ENCODE results near the gene IL19.

GRCh38 chr1:206796116-206796515 is 25.5 kb downstream of the IL19 start:
- TF ChIP-seq CTCF (IDR thresholded peaks at IDR 0.05), result no peak
- TF ChIP-seq POLR2A (IDR thresholded peaks at IDR 0.05), result no peak
